Right lung (tissue), 5 donors: Measurements from ENCODE around the gene TGM1. TPM values are rescaled to one million over a fixed set of nuclear protein-coding genes. Genes with fewer than 3 reads are reported as not detected.
"Not testable (repeated sequence)": the region's sequence is repeated elsewhere in the genome, so short reads cannot be mapped to it uniquely, and the experiment has no call there.

Experiments used
- DNase-seq, 2 donors: peaks; one replicate each; pipeline ENCODE4 v3.0.0-alpha.2; 2013
- polyA plus RNA-seq, 5 donors: library from polyadenylated mRNA; unstranded; fragments of 120-200 nt; gene quantifications; one replicate each; pipeline versions ENCODE4 v1.2.1 to v1.2.3, GENCODE V29; 2013; ENCODE audit warnings: inconsistent platforms in 1 of 5, low replicate concordance in 1 of 5; ENCODE audit not compliant: insufficient read length in 5 of 5, insufficient read depth in 1 of 5

The TGM1 gene
- polyA plus RNA-seq, 5 donors: 2.0 to 4.7 (median 3.5) TPM

GRCh38 chr14:24234095-24235005 lies 28.6 kb downstream of the TGM1 start:
- DNase-seq: no peak

- no peak for DNase-seq
Observed at GRCh38 chr14:24233538-24233866, 29.5 kb downstream of the TGM1 start.

GRCh38 chr14:24232645-24233537 lies 30.1 kb downstream of the TGM1 start, which contains the start of gene GMPR2:
GMPR2 (plus strand) TSS chr14:24232929; CDS start chr14:24233254, 325 bp downstream.
- no peak for DNase-seq

- DNase-seq: peak; percentile 93 to 94
Observed at GRCh38 chr14:24232121-24232644, 30.8 kb downstream of the TGM1 start, which contains the start of gene NEDD8. NEDD8 (minus strand) TSS chr14:24232367; CDS start chr14:24232267, 100 bp downstream.

- no peak for DNase-seq
Observed at GRCh38 chr14:24231263-24232120, 31.5 kb downstream of the TGM1 start.

GRCh38 chr14:24228902-24229301 lies 34.1 kb downstream of the TGM1 start:
- no peak for DNase-seq

- no peak for DNase-seq
Observed at GRCh38 chr14:24226473-24226872, 36.5 kb downstream of the TGM1 start.

GRCh38 chr14:24224618-24225071 lies 38.3 kb downstream of the TGM1 start:
- DNase-seq: no peak

- not testable (repeated sequence) for DNase-seq
Observed at GRCh38 chr14:24222987-24223386, 40.0 kb downstream of the TGM1 start.

GRCh38 chr14:24219521-24219920 lies 43.5 kb downstream of the TGM1 start:
- no peak for DNase-seq

- DNase-seq: no peak
Observed at GRCh38 chr14:24219080-24219479, 43.9 kb downstream of the TGM1 start.

GRCh38 chr14:24216876-24217275 lies 46.1 kb downstream of the TGM1 start:
- not testable (repeated sequence) for DNase-seq

GRCh38 chr14:24216345-24216699 lies 46.7 kb downstream of the TGM1 start:
- no peak for DNase-seq

GRCh38 chr14:24215495-24216344 lies 47.3 kb downstream of the TGM1 start, which contains the start of gene MDP1:
MDP1 (minus strand) TSS chr14:24216066; CDS start chr14:24215955, 111 bp downstream.
- DNase-seq: peak; percentile 86 to 88

- no peak for DNase-seq
Observed at GRCh38 chr14:24213866-24214662, 48.9 kb downstream of the TGM1 start.

- peak; percentile 95 to 96 for DNase-seq
Observed at GRCh38 chr14:24212924-24213865, 49.8 kb downstream of the TGM1 start, which contains the start of gene CHMP4A. CHMP4A (minus strand) TSS chr14:24213488; CDS start chr14:24213439, 49 bp downstream.

- no peak for DNase-seq
Observed at GRCh38 chr14:24211311-24211710, 51.7 kb downstream of the TGM1 start.

GRCh38 chr14:24207625-24208024 lies 55.4 kb downstream of the TGM1 start:
- DNase-seq: no peak
